HCT116 (cell line): Measurements from ENCODE around the gene TMEM243. TPM values are rescaled to one million over a fixed set of nuclear protein-coding genes. Genes with fewer than 3 reads are reported as not detected.

Source experiments
- ATAC-seq: fragments of 200-7000 bp; cut with Tn5 transposase; 2 replicates; pipeline ENCODE4 v1.9.1; 2020; ENCODE audit warnings: mild to moderate bottlenecking, moderate library complexity
- BruUV-seq: library from RNA; stranded (reverse); fragments of 400-500 nt; replicated peaks from 2 replicates; lab custom pipeline; 2021; lab: Mats Ljungman, UMichigan
- CTCF ChIA-PET: fragments of 300-600 bp; sonication (Branson Sonifier 250); formaldehyde crosslinking; loops from one replicate; lab custom pipeline; 2021; ENCODE audit warnings: antibody characterized with exemption; lab: Charles Lee
- POLR2A ChIA-PET: fragments of 300-600, 350-600 bp; sonication (Branson Sonifier 250); formaldehyde crosslinking; loops from one replicate; lab custom pipeline; 2021; ENCODE audit warnings: antibody characterized with exemption; lab: Charles Lee
- RAD21 ChIA-PET, 2 experiments: fragments of 300-600 bp; sonication (Branson Sonifier 250); formaldehyde crosslinking; loops; one replicate each; lab custom pipeline; 2023; ENCODE audit warnings: low total read pairs in 2 of 2; ENCODE audit not compliant: uncharacterized antibody in 2 of 2, unreplicated experiment in 2 of 2, low non-redundant PET in 1 of 2; lab: Charles Lee
- DNase-seq: peaks from one replicate; pipeline ENCODE4 v3.0.0-alpha.2; 2010; ENCODE audit warnings: low read depth, low spot score
- H2AFZ ChIP-seq: fragments of 200-600 bp; shearing (Covaris generic), sonication (generic); 2 replicates; pipeline ENCODE4 v1.6.1; 2017; ENCODE audit warnings: low read depth, mixed run types, mixed read lengths, antibody characterized with exemption, low read length; ENCODE audit not compliant: poor library complexity, severe bottlenecking
- H3K27ac ChIP-seq: 2 replicates; pipeline ENCODE4 v1.5.1; 2012; ENCODE audit warnings: low read depth, low read length
- H3K27me3 ChIP-seq: fragments of 200-600 bp; sonication (generic); 2 replicates; pipeline ENCODE4 v1.6.1; 2016; ENCODE audit warnings: mixed run types, low read length, mixed read lengths; ENCODE audit not compliant: insufficient read depth
- H3K36me3 ChIP-seq, 2 experiments: fragments of 200-500 bp in 1 of 2; fragments of 200-600 bp in 1 of 2; sonication (Bioruptor generic) in 1 of 2; sonication (generic) in 1 of 2; 2 replicates each; pipeline versions ENCODE4 v1.5.1 to v1.6.1; 2014 to 2016; ENCODE audit warnings: low read length in 2 of 2, inconsistent platforms in 1 of 2, mixed read lengths in 1 of 2, mixed run types in 1 of 2; ENCODE audit not compliant: insufficient read depth in 2 of 2, control insufficient read depth in 1 of 2
- H3K4me1 ChIP-seq, 2 experiments: fragments of 200-600 bp in 1 of 2; sonication (generic) in 1 of 2; 2 replicates each; pipeline versions ENCODE4 v1.5.1 to v1.6.1; 2012 to 2017; ENCODE audit warnings: low read length in 2 of 2, inconsistent platforms in 1 of 2, mild to moderate bottlenecking in 1 of 2, mixed read lengths in 1 of 2, mixed run types in 1 of 2, moderate library complexity in 1 of 2; ENCODE audit not compliant: insufficient read depth in 2 of 2, control insufficient read depth in 1 of 2
- H3K4me2 ChIP-seq: fragments of 200-600 bp; sonication (generic); 2 replicates; pipeline ENCODE4 v1.6.1; 2017; ENCODE audit warnings: mixed run types, low read length, mixed read lengths
- H3K4me3 ChIP-seq, 2 experiments: fragments of 200-600 bp in 1 of 2; sonication (generic) in 1 of 2; replicated peaks in 1 of 2; 2 replicates each; pipeline ENCODE4 v1.5.1; 2011 to 2016; ENCODE audit warnings: low read length in 2 of 2, control low read depth in 1 of 2, low read depth in 1 of 2, mild to moderate bottlenecking in 1 of 2, mixed read lengths in 1 of 2, mixed run types in 1 of 2
- H3K79me2 ChIP-seq: fragments of 200-600 bp; sonication (generic); 2 replicates; pipeline ENCODE4 v1.6.1; 2017; ENCODE audit warnings: mild to moderate bottlenecking, mixed run types, low read length, moderate library complexity, mixed read lengths; ENCODE audit not compliant: insufficient read depth
- H3K9ac ChIP-seq: fragments of 200-600 bp; sonication (generic); 2 replicates; pipeline ENCODE4 v1.6.1; 2016; ENCODE audit warnings: low read length, mixed read lengths
- H3K9me2 ChIP-seq: fragments of 200-600 bp; sonication (generic), shearing (Covaris generic); 2 replicates; pipeline ENCODE4 v1.6.1; 2017; ENCODE audit warnings: mixed run types, mild to moderate bottlenecking, moderate library complexity; ENCODE audit not compliant: insufficient read depth
- H3K9me3 ChIP-seq, 2 experiments: fragments of 200-500 bp in 1 of 2; fragments of 200-600 bp in 1 of 2; sonication (Bioruptor generic) in 1 of 2; sonication (generic) in 1 of 2; 2 replicates each; pipeline ENCODE4 v1.6.1; 2014 to 2017; ENCODE audit warnings: low read length in 2 of 2, mixed read lengths in 2 of 2, inconsistent platforms in 1 of 2, low read depth in 1 of 2, mild to moderate bottlenecking in 1 of 2, mixed run types in 1 of 2, moderate library complexity in 1 of 2; ENCODE audit not compliant: control insufficient read depth in 1 of 2, insufficient read depth in 1 of 2
- H4K20me1 ChIP-seq: fragments of 200-600 bp; sonication (generic), shearing (Covaris generic); 2 replicates; pipeline ENCODE4 v1.6.1; 2017; ENCODE audit warnings: mixed run types, mild to moderate bottlenecking, moderate library complexity; ENCODE audit not compliant: insufficient read depth
- ATF3 ChIP-seq: IDR thresholded peaks from 2 replicates; pipeline ENCODE4 v1.6.1; 2012
- CEBPB ChIP-seq: IDR thresholded peaks from 2 replicates; pipeline ENCODE4 v1.6.1; 2012; ENCODE audit warnings: low read depth
- EZH2 ChIP-seq: fragments of 200-600 bp; sonication (generic); IDR thresholded peaks from 2 replicates; pipeline ENCODE4 v1.6.1; 2017; ENCODE audit warnings: antibody characterized with exemption, mixed run types
- FOSL1 ChIP-seq: IDR thresholded peaks from 2 replicates; pipeline ENCODE4 v1.6.1; 2012; ENCODE audit warnings: low read depth
- RAD21 ChIP-seq: IDR thresholded peaks from 2 replicates; pipeline ENCODE4 v1.6.1; 2012; ENCODE audit warnings: low read depth, mild to moderate bottlenecking
- REST ChIP-seq: IDR thresholded peaks from 2 replicates; pipeline ENCODE4 v1.6.1; 2012; ENCODE audit warnings: low read depth
- SIN3A ChIP-seq: IDR thresholded peaks from 2 replicates; pipeline ENCODE4 v1.6.1; 2012; ENCODE audit warnings: low read depth
- SP1 ChIP-seq: IDR thresholded peaks from 2 replicates; pipeline ENCODE4 v1.6.1; 2012; ENCODE audit warnings: low read depth
- intact Hi-C: fragments of 100-400 bp; cut with micrococcal nuclease; formaldehyde crosslinking; loops from 2 replicates; pipeline ENCODE4 v1.10.0; 2022
- total RNA-seq: library from RNA; stranded (reverse); gene quantifications from one replicate; pipeline ENCODE4 v1.2.1, GENCODE V29; 2021; ENCODE audit not compliant: unreplicated experiment
- TF ChIP-seq, protein P1 (sequence below): IDR thresholded peaks from 2 replicates; pipeline ENCODE4 v1.6.1; 2012

TMEM243 gene
- total RNA-seq, 1 experiment from 2014 or later, result 23.3 TPM

GRCh38 chr7:87218796-87219544 is 562 bp downstream of the TMEM243 start:
- BruUV-seq, result no TSS peak
- DNase-seq, result no peak
- Histone ChIP-seq H3K9me3 (no peaks in the 10 kb centered on the region), H4K20me1 (no peaks in the 10 kb centered on the region; the same call in 1 of the 2 replicates), H3K9me2 (no peaks in the 10 kb centered on the region), H3K4me2 (peak overlapping the region; percentile 81), H3K36me3 (no peaks in the 10 kb centered on the region; a peak in 2 of 4 replicates), H3K79me2 (peaks cover 56% of the 10 kb centered on the region), H2AFZ (no peak overlapping the region), H3K4me3 (peak overlapping the region; percentile 85 to 92), H3K4me1 (peaks cover 0 to 25% of the 10 kb centered on the region in 2 experiments; a peak in 3 of 4 replicates), H3K27ac (peak overlapping the region; percentile 75), H3K9ac (peak overlapping the region; percentile 97), H3K27me3 (no peaks in the 10 kb centered on the region)
- TF ChIP-seq RAD21 (no peak), CEBPB (no peak), REST (no peak), ATF3 (no peak), FOSL1 (no peak), EZH2 (no peak), SIN3A (no peak), SP1 (no peak)
- TF ChIP-seq, protein P1, sequence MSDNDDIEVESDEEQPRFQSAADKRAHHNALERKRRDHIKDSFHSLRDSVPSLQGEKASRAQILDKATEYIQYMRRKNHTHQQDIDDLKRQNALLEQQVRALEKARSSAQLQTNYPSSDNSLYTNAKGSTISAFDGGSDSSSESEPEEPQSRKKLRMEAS, result no peak
- peak; percentile 24 for ATAC-seq
- ChIA-PET POLR2A (interaction anchor here (1.7 kb wide), 1 partner anchor 66 kb away, joined by 10 read pairs; the partner anchor contains the start of gene DMTF1), CTCF (no interaction called here), RAD21 (no interaction called here)
- intact Hi-C loops, result no loop called here
